ENCODE results near the gene RASA2.
"Not testable (repeated sequence)": the region's sequence is repeated elsewhere in the genome, so short reads cannot be mapped to it uniquely, and the experiment has no call there.

RASA2 gene

DNA sequence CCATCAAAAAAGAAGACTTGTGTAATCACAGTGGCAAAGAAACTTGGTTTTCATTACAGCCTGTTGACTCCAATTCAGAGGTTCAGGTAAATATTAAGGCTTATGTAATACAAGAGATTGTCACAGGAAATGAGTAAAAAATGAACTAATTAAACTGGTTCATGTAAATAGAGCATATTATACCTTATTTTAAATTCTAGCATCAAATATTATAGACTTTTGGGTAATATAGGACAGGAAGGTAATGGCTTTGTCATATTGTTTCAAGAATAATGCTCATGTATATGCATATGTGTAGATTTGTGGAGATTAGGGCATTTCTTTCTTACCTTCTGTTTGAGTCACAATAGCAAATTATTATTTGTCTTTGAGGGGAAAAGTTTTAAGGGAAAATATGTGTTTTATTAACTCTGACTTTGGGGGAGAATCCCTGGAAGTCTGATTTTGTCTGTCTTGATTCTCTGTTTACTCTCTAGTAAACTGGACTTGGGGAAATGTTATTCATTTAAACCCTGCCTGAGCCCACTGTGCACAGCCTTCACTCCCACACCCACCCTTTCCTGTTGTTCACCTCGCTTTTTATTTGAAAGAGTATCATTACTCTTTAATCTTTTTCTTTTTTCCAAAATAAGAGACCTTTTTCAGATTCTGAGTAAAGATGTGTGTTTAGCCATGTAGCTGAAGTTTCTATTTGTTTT, 43.0 kb downstream of the RASA2 start:
- Histone ChIP-seq H3K4me3 (ENCODE audit: low read depth, low read length) (no peak overlapping the region), H3K27me3 (replicated peaks) (no peaks in the 10 kb centered on the region), H3K27ac (peak overlapping the region; percentile 11), H3K36me3 (replicated peaks) (peaks cover 6% of the 10 kb centered on the region)
- TF ChIP-seq, protein P1, sequence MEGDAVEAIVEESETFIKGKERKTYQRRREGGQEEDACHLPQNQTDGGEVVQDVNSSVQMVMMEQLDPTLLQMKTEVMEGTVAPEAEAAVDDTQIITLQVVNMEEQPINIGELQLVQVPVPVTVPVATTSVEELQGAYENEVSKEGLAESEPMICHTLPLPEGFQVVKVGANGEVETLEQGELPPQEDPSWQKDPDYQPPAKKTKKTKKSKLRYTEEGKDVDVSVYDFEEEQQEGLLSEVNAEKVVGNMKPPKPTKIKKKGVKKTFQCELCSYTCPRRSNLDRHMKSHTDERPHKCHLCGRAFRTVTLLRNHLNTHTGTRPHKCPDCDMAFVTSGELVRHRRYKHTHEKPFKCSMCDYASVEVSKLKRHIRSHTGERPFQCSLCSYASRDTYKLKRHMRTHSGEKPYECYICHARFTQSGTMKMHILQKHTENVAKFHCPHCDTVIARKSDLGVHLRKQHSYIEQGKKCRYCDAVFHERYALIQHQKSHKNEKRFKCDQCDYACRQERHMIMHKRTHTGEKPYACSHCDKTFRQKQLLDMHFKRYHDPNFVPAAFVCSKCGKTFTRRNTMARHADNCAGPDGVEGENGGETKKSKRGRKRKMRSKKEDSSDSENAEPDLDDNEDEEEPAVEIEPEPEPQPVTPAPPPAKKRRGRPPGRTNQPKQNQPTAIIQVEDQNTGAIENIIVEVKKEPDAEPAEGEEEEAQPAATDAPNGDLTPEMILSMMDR (IDR thresholded peaks at IDR 0.05; ENCODE audit: low read depth, low read length, missing control alignments): no peak
- no peak for DNase-seq
- in situ Hi-C loops (cut with HindIII; ENCODE audit: low pct_ligation_motif_present, low sequenced_read_pairs): no loop called here

- in situ Hi-C loops (cut with HindIII; ENCODE audit: low pct_ligation_motif_present, low sequenced_read_pairs): no loop called here
- Histone ChIP-seq H3K4me3 (ENCODE audit: low read depth, low read length) (no peak overlapping the region), H3K27ac (peak overlapping the region; percentile 11)
These were observed 43.6 kb downstream of the RASA2 start for GRCh38 chr3:141530415-141530768.

GRCh38 chr3:141532609-141533008, 45.8 kb downstream of the RASA2 start:
- Histone ChIP-seq H3K27ac (no peak overlapping the region), H3K27me3 (replicated peaks) (no peaks in the 10 kb centered on the region)

More at GRCh38 chr3:141530415-141530768, 43.6 kb downstream of the RASA2 start:
- Histone ChIP-seq H3K36me3 (replicated peaks) (peaks cover 8% of the 10 kb centered on the region), H3K27me3 (replicated peaks) (no peaks in the 10 kb centered on the region)
- DNase-seq: no peak
- TF ChIP-seq, protein P1 (IDR thresholded peaks at IDR 0.05; ENCODE audit: low read depth, low read length, missing control alignments): no peak

GRCh38 chr3:141536017-141536416, 49.2 kb downstream of the RASA2 start:
- in situ Hi-C loops (cut with HindIII; ENCODE audit: low pct_ligation_motif_present, low sequenced_read_pairs); H3K27me3 ChIP-seq (replicated peaks); DNase-seq; H3K27ac ChIP-seq; H3K4me3 ChIP-seq (ENCODE audit: low read depth, low read length): not testable (repeated sequence)
- peaks cover 16% of the 10 kb centered on the region for H3K36me3 ChIP-seq (replicated peaks)

More at GRCh38 chr3:141532609-141533008, 45.8 kb downstream of the RASA2 start:
- Histone ChIP-seq H3K36me3 (replicated peaks) (peaks cover 16% of the 10 kb centered on the region), H3K4me3 (ENCODE audit: low read depth, low read length) (no peak overlapping the region)
- TF ChIP-seq, protein P1 (IDR thresholded peaks at IDR 0.05; ENCODE audit: low read depth, low read length, missing control alignments): no peak
- no peak for DNase-seq
- in situ Hi-C loops (cut with HindIII; ENCODE audit: low pct_ligation_motif_present, low sequenced_read_pairs): no loop called here

GRCh38 chr3:141537856-141538255, 51.0 kb downstream of the RASA2 start:
- Histone ChIP-seq H3K27ac (no peak overlapping the region), H3K36me3 (replicated peaks) (peaks cover 16% of the 10 kb centered on the region)

DNA sequence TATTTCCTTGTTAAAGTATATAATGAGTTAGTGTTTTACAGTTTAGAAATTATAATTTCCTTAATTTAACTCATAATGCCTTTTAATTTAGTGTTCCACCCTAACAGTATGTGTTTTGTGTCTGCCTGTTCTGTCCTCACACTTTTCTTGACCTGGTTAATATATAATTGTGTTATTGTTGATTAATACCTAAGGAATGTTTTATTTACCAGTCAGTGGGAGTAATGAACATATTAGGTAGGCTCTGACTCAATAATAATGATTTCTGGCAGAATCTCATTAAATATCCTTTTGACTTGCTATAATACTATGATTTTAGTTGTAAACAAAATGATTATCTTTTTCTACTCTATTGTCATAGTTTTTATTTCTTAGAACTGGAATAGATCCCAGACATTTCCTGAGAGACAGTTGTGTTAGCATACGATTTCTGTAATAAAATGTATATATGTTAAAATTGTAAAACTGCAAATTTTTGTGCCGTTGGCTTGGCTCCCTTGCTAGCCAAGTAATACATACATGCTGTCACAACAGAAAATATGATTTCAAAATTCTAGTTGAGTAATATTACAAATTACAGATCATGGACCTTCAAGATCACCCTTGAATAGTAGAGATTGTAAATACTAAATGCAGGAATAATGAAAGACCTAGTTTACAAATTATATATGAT, 51.9 kb downstream of the RASA2 start:
- TF ChIP-seq, protein P1 (IDR thresholded peaks at IDR 0.05; ENCODE audit: low read depth, low read length, missing control alignments): no peak
- no peak for DNase-seq
- no peak overlapping the region for H3K4me3 ChIP-seq (ENCODE audit: low read depth, low read length)
- H3K36me3 ChIP-seq (replicated peaks): peaks cover 14% of the 10 kb centered on the region
- in situ Hi-C loops (cut with HindIII; ENCODE audit: low pct_ligation_motif_present, low sequenced_read_pairs): no loop called here
- H3K27me3 ChIP-seq (replicated peaks): no peaks in the 10 kb centered on the region
- H3K27ac ChIP-seq: no peak overlapping the region

More at GRCh38 chr3:141537856-141538255, 51.0 kb downstream of the RASA2 start:
- no peak for DNase-seq
- TF ChIP-seq, protein P1 (IDR thresholded peaks at IDR 0.05; ENCODE audit: low read depth, low read length, missing control alignments): no peak
- in situ Hi-C loops (cut with HindIII; ENCODE audit: low pct_ligation_motif_present, low sequenced_read_pairs): no loop called here
- Histone ChIP-seq H3K4me3 (ENCODE audit: low read depth, low read length) (no peak overlapping the region), H3K27me3 (replicated peaks) (no peaks in the 10 kb centered on the region)
